Neural crest cell (in vitro differentiated cells): ENCODE results near the gene SEMA6A. TPM values are rescaled to one million over a fixed set of nuclear protein-coding genes. Genes with fewer than 3 reads are reported as not detected.
"Not testable (repeated sequence)": the region's sequence is repeated elsewhere in the genome, so short reads cannot be mapped to it uniquely, and the experiment has no call there.

Experiments
- DNase-seq: peaks from one replicate; pipeline ENCODE4 v3.0.0; 2021; ENCODE audit warnings: low read depth, mixed read lengths, low spot score
- H3K27ac Mint-ChIP-seq: one replicate; pipeline ENCODE4 v1.8.0; 2021; ENCODE audit warnings: mild to moderate bottlenecking, mixed read lengths; ENCODE audit not compliant: unreplicated experiment
- H3K27me3 Mint-ChIP-seq: 2 replicates; pipeline ENCODE4 v1.8.0; 2021; ENCODE audit warnings: low read depth, mild to moderate bottlenecking, mixed read lengths
- H3K36me3 Mint-ChIP-seq: 2 replicates; pipeline ENCODE4 v1.8.0; 2021; ENCODE audit warnings: low read depth, mild to moderate bottlenecking, mixed read lengths
- H3K4me1 Mint-ChIP-seq: 2 replicates; pipeline ENCODE4 v1.8.0; 2021; ENCODE audit warnings: mixed read lengths
- H3K4me3 Mint-ChIP-seq: one replicate; pipeline ENCODE4 v1.8.0; 2021; ENCODE audit warnings: mild to moderate bottlenecking, mixed read lengths
- H3K9me3 Mint-ChIP-seq: 2 replicates; pipeline ENCODE4 v1.8.0; 2021; ENCODE audit warnings: mixed read lengths
- CTCF ChIP-seq: fragments of 200-600 bp; sonication (generic); conservative IDR thresholded peaks from 2 replicates; pipeline ENCODE4 v1.5.0; 2021; ENCODE audit warnings: antibody characterized with exemption, mild to moderate bottlenecking
- total RNA-seq: library from RNA; stranded (reverse); gene quantifications from 2 replicates; pipeline ENCODE4 v1.2.1, GENCODE V29; 2021

Gene SEMA6A
- total RNA-seq, 1 donor from 2014 or later = 30.0 TPM

GRCh38 chr5:116527582-116527981 lies 47.0 kb downstream of the SEMA6A start:
- H3K27me3 Mint-ChIP-seq = no peaks in the 10 kb centered on the region
- H3K27ac Mint-ChIP-seq = no peak overlapping the region
- H3K36me3 Mint-ChIP-seq = no peaks in the 10 kb centered on the region
- no peak for DNase-seq
- H3K4me3 Mint-ChIP-seq = no peak overlapping the region
- peaks cover 20% of the 10 kb centered on the region for H3K4me1 Mint-ChIP-seq
- H3K9me3 Mint-ChIP-seq = no peaks in the 10 kb centered on the region
- no peak for TF ChIP-seq CTCF

- no peak overlapping the region for H3K27ac Mint-ChIP-seq
- TF ChIP-seq CTCF = no peak
Measured at GRCh38 chr5:116525674-116526073, 48.9 kb downstream of the SEMA6A start.

GRCh38 chr5:116524966-116525365 lies 49.7 kb downstream of the SEMA6A start:
- H3K4me3 Mint-ChIP-seq = no peak overlapping the region
- H3K27ac Mint-ChIP-seq = no peak overlapping the region
- H3K27me3 Mint-ChIP-seq = no peaks in the 10 kb centered on the region
- peaks cover 4% of the 10 kb centered on the region for H3K9me3 Mint-ChIP-seq
- H3K36me3 Mint-ChIP-seq = peaks cover 2% of the 10 kb centered on the region
- H3K4me1 Mint-ChIP-seq = peaks cover 19% of the 10 kb centered on the region
- TF ChIP-seq CTCF = no peak
- no peak for DNase-seq

More at GRCh38 chr5:116525674-116526073, 48.9 kb downstream of the SEMA6A start:
- no peak for DNase-seq
- no peaks in the 10 kb centered on the region for H3K27me3 Mint-ChIP-seq
- peaks cover 19% of the 10 kb centered on the region for H3K4me1 Mint-ChIP-seq
- peaks cover 2% of the 10 kb centered on the region for H3K36me3 Mint-ChIP-seq
- no peak overlapping the region for H3K4me3 Mint-ChIP-seq
- no peaks in the 10 kb centered on the region for H3K9me3 Mint-ChIP-seq

GRCh38 chr5:116524051-116524904 lies 50.3 kb downstream of the SEMA6A start:
- Mint-ChIP-seq H3K4me1 (peaks cover 14% of the 10 kb centered on the region), H3K4me3 (no peak overlapping the region), H3K27ac (no peak overlapping the region), H3K27me3 (no peaks in the 10 kb centered on the region), H3K9me3 (peaks cover 4% of the 10 kb centered on the region), H3K36me3 (peaks cover 2% of the 10 kb centered on the region)
- DNase-seq = no peak
- no peak for TF ChIP-seq CTCF

- H3K27me3 Mint-ChIP-seq, DNase-seq, H3K36me3 Mint-ChIP-seq, H3K27ac Mint-ChIP-seq, H3K4me3 Mint-ChIP-seq, H3K9me3 Mint-ChIP-seq: not testable (repeated sequence)
- H3K4me1 Mint-ChIP-seq = peaks cover 13% of the 10 kb centered on the region
Measured at GRCh38 chr5:116523182-116523581, 51.4 kb downstream of the SEMA6A start.
